Astrocyte (in vitro differentiated cells and primary cell): ENCODE data around the gene CRYBG1. TPM values are rescaled to one million over a fixed set of nuclear protein-coding genes. Genes with fewer than 3 reads are reported as not detected.

Source experiments
- DNase-seq: peaks from one replicate; pipeline ENCODE4 v3.0.0-alpha.2; 2010; ENCODE audit warnings: low read depth
- FAIRE-seq: peaks from 2 replicates; lab custom pipeline; 2011; peaks lifted over from hg19 to GRCh38; lab: Jason Lieb, UNC
- H2AFZ ChIP-seq: 2 replicates; pipeline ENCODE4 v1.6.0; 2012; ENCODE audit warnings: low read depth, low read length, inconsistent platforms
- H3K27ac ChIP-seq: 2 replicates; pipeline ENCODE4 v1.5.1; 2011; ENCODE audit warnings: low read depth, low read length, inconsistent platforms
- H3K27me3 ChIP-seq: 2 replicates; pipeline ENCODE4 v1.6.0; 2011; ENCODE audit warnings: low read length, inconsistent platforms; ENCODE audit not compliant: insufficient read depth
- H3K36me3 ChIP-seq: 2 replicates; pipeline ENCODE4 v1.5.1; 2011; ENCODE audit warnings: low read length, inconsistent platforms; ENCODE audit not compliant: insufficient read depth
- H3K4me1 ChIP-seq: 2 replicates; pipeline ENCODE4 v1.5.1; 2011; ENCODE audit warnings: low read length, inconsistent platforms; ENCODE audit not compliant: insufficient read depth
- H3K4me2 ChIP-seq: 2 replicates; pipeline ENCODE4 v1.6.0; 2012; ENCODE audit warnings: low read length, inconsistent platforms
- H3K4me3 ChIP-seq: 2 replicates; pipeline ENCODE4 v1.5.1; 2011; ENCODE audit warnings: low read depth, mild to moderate bottlenecking, low read length, inconsistent platforms; ENCODE audit not compliant: insufficient read depth
- H3K79me2 ChIP-seq: 2 replicates; pipeline ENCODE4 v1.6.0; 2012; ENCODE audit warnings: mild to moderate bottlenecking, low read length, inconsistent platforms; ENCODE audit not compliant: insufficient read depth
- H3K9ac ChIP-seq: 2 replicates; pipeline ENCODE4 v1.6.0; 2012; ENCODE audit warnings: mild to moderate bottlenecking, low read length, inconsistent platforms
- H3K9me3 ChIP-seq: 2 replicates; pipeline ENCODE4 v1.5.1; 2012; ENCODE audit warnings: low read depth, mild to moderate bottlenecking, low read length, inconsistent platforms; ENCODE audit not compliant: insufficient read depth
- H4K20me1 ChIP-seq: 2 replicates; pipeline ENCODE4 v1.6.0; 2012; ENCODE audit warnings: low read length, inconsistent platforms; ENCODE audit not compliant: insufficient read depth
- H3K27ac Mint-ChIP-seq: one replicate; pipeline ENCODE4 v1.8.0; 2021; ENCODE audit warnings: mild to moderate bottlenecking, mixed read lengths; ENCODE audit not compliant: unreplicated experiment
- H3K27me3 Mint-ChIP-seq: one replicate; pipeline ENCODE4 v1.8.0; 2021; ENCODE audit warnings: low read depth, mixed read lengths; ENCODE audit not compliant: unreplicated experiment
- H3K36me3 Mint-ChIP-seq: one replicate; pipeline ENCODE4 v1.8.0; 2021; ENCODE audit warnings: low read depth, mixed read lengths; ENCODE audit not compliant: unreplicated experiment
- H3K4me1 Mint-ChIP-seq: one replicate; pipeline ENCODE4 v1.8.0; 2021; ENCODE audit warnings: low read depth, mixed read lengths; ENCODE audit not compliant: unreplicated experiment
- H3K4me3 Mint-ChIP-seq: one replicate; pipeline ENCODE4 v1.8.0; 2021; ENCODE audit warnings: mild to moderate bottlenecking, moderate library complexity, mixed read lengths; ENCODE audit not compliant: unreplicated experiment
- H3K9me3 Mint-ChIP-seq: one replicate; pipeline ENCODE4 v1.8.0; 2021; ENCODE audit warnings: mild to moderate bottlenecking, mixed read lengths; ENCODE audit not compliant: unreplicated experiment
- CTCF ChIP-seq: IDR thresholded peaks from 2 replicates; pipeline ENCODE4 v1.5.1; 2011; ENCODE audit warnings: low read depth, mild to moderate bottlenecking, inconsistent platforms, low read length, moderate library complexity; ENCODE audit not compliant: insufficient read depth
- EZH2 ChIP-seq: IDR thresholded peaks from 2 replicates; pipeline ENCODE4 v1.6.1; 2012; ENCODE audit warnings: mild to moderate bottlenecking, low read length, inconsistent platforms; ENCODE audit not compliant: insufficient read depth
- total RNA-seq: library from RNA; stranded (reverse); gene quantifications from 2 replicates; pipeline ENCODE4 v1.2.1, GENCODE V29; 2021

The CRYBG1 gene
- total RNA-seq, 1 donor from 2014 or later = 0.64 TPM

GRCh38 chr6:106370639-106371038, 10.1 kb downstream of the CRYBG1 start:
- H3K4me1 ChIP-seq = no peaks in the 10 kb centered on the region
- Mint-ChIP-seq H3K4me1 (peaks cover 3% of the 10 kb centered on the region), H3K27ac (no peak overlapping the region), H3K36me3 (no peaks in the 10 kb centered on the region), H3K4me3 (no peak overlapping the region), H3K9me3 (no peaks in the 10 kb centered on the region), H3K27me3 (no peaks in the 10 kb centered on the region)
- no peak for TF ChIP-seq CTCF
- no peak for TF ChIP-seq EZH2
- peaks cover 3% of the 10 kb centered on the region for H3K27me3 ChIP-seq
- no peaks in the 10 kb centered on the region for H3K9me3 ChIP-seq
- H4K20me1 ChIP-seq = no peaks in the 10 kb centered on the region
- H3K36me3 ChIP-seq = no peaks in the 10 kb centered on the region
- no peak overlapping the region for H3K27ac ChIP-seq
- no peak overlapping the region for H3K4me2 ChIP-seq
- DNase-seq = no peak
- no peaks in the 10 kb centered on the region for H3K79me2 ChIP-seq
- no peak overlapping the region for H3K4me3 ChIP-seq
- FAIRE-seq = no peak
- H2AFZ ChIP-seq = no peak overlapping the region
- no peak overlapping the region for H3K9ac ChIP-seq

GRCh38 chr6:106372838-106373501, 12.5 kb downstream of the CRYBG1 start:
- H3K9me3 ChIP-seq = no peaks in the 10 kb centered on the region
- no peaks in the 10 kb centered on the region for H3K27me3 Mint-ChIP-seq
- no peak overlapping the region for H3K27ac Mint-ChIP-seq
- H3K9me3 Mint-ChIP-seq = no peaks in the 10 kb centered on the region
- H3K36me3 ChIP-seq = no peaks in the 10 kb centered on the region
- H3K27me3 ChIP-seq = no peaks in the 10 kb centered on the region
- no peak overlapping the region for H3K4me3 Mint-ChIP-seq
- no peak overlapping the region for H3K27ac ChIP-seq
- DNase-seq (no peak), FAIRE-seq (no peak)
- H2AFZ ChIP-seq = no peak overlapping the region
- no peaks in the 10 kb centered on the region for H4K20me1 ChIP-seq
- H3K79me2 ChIP-seq = no peaks in the 10 kb centered on the region
- H3K4me2 ChIP-seq = no peak overlapping the region
- no peak overlapping the region for H3K4me3 ChIP-seq
- H3K4me1 ChIP-seq = peaks cover 7% of the 10 kb centered on the region
- TF ChIP-seq EZH2 = no peak
- no peak for TF ChIP-seq CTCF
- H3K36me3 Mint-ChIP-seq = no peaks in the 10 kb centered on the region
- H3K4me1 Mint-ChIP-seq = peaks cover 7% of the 10 kb centered on the region
- H3K9ac ChIP-seq = no peak overlapping the region

GRCh38 chr6:106373502-106374239, 13.2 kb downstream of the CRYBG1 start:
- no peak overlapping the region for H2AFZ ChIP-seq
- no peak overlapping the region for H3K27ac Mint-ChIP-seq
- H3K36me3 ChIP-seq = no peaks in the 10 kb centered on the region
- H3K4me3 ChIP-seq = no peak overlapping the region
- no peaks in the 10 kb centered on the region for H3K9me3 Mint-ChIP-seq
- no peak for FAIRE-seq
- no peak overlapping the region for H3K27ac ChIP-seq
- no peaks in the 10 kb centered on the region for H3K9me3 ChIP-seq
- no peaks in the 10 kb centered on the region for H3K36me3 Mint-ChIP-seq
- peaks cover 7% of the 10 kb centered on the region for H3K4me1 Mint-ChIP-seq
- peaks cover 7% of the 10 kb centered on the region for H3K4me1 ChIP-seq
- TF ChIP-seq CTCF = no peak
- no peak overlapping the region for H3K4me2 ChIP-seq
- no peaks in the 10 kb centered on the region for H3K79me2 ChIP-seq
- no peak overlapping the region for H3K4me3 Mint-ChIP-seq
- H3K27me3 ChIP-seq = no peaks in the 10 kb centered on the region
- H4K20me1 ChIP-seq = no peaks in the 10 kb centered on the region
- DNase-seq = no peak
- no peaks in the 10 kb centered on the region for H3K27me3 Mint-ChIP-seq
- no peak overlapping the region for H3K9ac ChIP-seq
